GM19023 (cell line): ENCODE results near the gene NLRC4.
"Not testable (repeated sequence)": the region's sequence is repeated elsewhere in the genome, so short reads cannot be mapped to it uniquely, and the experiment has no call there.

ENCODE experiments used
- ATAC-seq: cut with Tn5 transposase; IDR thresholded peaks from one replicate; pipeline ENCODE4 v1.9.1; 2021; ENCODE audit warnings: mild to moderate bottlenecking, moderate library complexity; ENCODE audit not compliant: unreplicated experiment

The NLRC4 gene

DNA sequence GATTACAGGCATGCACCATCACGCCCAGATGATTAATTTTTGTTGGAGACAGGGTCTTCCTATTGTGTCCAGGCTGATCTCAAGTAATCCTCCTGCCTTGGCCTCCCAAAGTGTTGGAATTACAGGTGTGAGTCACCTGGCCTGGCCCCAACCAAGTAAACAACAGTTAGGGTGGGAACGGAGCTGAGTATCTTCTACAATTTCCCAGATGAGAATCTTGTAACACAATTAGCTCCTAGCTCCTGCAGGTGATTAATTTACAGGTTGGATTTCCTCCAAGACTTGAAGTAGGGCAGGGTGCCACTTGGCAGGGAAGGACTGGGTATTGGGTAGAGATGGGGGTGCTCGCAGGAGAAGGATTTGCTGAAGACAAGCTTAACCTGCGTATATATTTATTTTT is 17.8 kb downstream of the NLRC4 start:
- ATAC-seq = no peak

DNA sequence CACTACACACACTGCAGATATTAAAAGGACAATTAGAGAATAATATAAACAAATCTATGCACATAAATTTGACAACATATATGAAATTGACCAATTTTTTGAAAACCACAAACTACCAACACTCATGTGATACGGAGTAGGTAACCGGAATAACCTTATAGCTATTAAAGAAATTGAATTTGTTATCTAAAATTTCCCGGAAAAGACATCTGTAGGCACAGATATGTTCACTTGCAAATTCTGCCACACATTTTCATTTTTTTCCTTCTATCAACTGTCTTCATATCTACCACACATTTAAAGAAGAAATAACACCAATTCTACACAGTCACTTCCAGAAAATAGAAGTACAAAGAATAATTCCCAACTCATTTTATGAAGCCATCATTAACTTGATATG is 22.4 kb downstream of the NLRC4 start:
- ATAC-seq = no peak

DNA sequence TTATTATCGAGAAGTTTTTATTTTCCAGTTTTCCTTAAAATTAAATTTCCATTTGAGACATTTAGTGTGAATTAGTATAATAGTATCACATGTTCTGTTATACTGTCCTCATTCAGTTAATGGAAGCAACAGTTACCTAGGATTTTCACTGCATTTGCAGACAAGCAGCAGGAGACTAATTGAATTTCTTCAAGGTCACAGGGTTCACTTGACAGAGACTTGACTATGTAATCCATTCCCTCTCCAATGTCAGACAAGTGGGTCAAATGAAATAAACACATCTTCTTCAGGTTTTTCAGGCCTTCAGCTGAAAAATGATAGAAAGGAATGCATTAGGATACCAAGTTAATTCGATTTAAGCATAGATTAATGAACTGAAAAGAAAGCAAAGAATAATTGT is 26.7 kb downstream of the NLRC4 start:
- ATAC-seq = no peak

GRCh38 chr2:32237488-32237887 is 27.2 kb downstream of the NLRC4 start:
- ATAC-seq = no peak

DNA sequence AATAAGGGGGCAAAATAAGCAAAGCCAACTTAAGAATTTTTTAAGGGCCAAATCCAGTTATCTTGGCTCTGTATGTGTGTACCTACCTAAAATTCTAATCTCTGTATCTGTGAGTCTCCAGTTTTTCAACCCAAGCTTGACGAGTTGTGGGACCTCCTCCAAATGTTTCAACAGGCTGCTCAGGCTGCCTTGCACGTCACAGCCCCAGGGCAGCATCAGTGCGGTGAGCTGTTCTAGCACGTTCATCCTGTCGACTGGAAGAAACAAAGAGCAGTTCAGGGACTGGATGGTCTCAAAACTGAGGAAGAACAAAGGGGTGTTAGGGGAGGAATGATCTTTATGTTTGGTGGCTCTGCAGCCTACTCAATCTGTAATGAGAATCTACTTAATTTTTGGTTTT is 29.4 kb downstream of the NLRC4 start:
- ATAC-seq = no peak

- no peak for ATAC-seq
These were observed 32.7 kb downstream of the NLRC4 start for GRCh38 chr2:32231959-32232358.

- ATAC-seq = no peak
These were observed 35.1 kb downstream of the NLRC4 start for GRCh38 chr2:32229635-32230034.

DNA sequence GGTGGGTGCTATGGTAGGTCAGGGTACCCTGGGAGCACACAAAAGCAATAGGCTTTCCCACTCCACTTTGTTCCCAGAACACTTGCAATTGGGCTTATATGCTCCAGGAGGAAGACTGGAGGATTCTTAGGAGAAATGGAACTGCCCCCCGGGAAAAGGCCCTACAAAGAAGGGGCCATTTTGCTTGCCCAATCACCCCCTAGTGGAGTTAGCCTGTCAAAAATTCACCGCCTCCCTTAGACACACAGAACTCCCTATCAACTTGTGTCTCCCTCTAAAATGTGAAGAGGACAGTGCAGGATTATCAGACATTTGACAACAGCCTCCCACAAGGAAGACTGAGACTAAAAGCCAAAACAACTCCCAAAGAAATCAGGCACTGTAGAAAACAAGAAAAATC is 36.5 kb downstream of the NLRC4 start:
- ATAC-seq = no peak

DNA sequence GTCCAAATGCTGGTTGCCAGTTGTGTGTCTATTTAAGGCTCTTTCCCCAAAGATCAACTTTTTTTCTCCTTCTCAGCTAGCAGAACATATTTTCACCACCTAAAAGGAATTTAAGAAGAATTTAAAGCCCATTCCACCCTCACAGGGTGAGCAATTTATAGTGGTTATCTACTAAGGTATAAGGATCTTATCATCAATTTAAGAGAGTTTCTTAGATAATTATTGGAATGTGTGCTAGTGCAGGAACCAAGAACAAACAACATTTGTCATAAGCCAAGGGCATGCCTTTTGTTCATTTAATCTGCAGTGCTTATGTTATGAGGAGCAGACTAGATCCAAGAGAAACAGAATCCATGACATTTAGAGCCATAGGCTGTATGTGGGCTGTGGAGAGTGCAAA is 37.2 kb downstream of the NLRC4 start:
- ATAC-seq = no peak

GRCh38 chr2:32222966-32223365 is 41.7 kb downstream of the NLRC4 start:
- ATAC-seq = no peak

DNA sequence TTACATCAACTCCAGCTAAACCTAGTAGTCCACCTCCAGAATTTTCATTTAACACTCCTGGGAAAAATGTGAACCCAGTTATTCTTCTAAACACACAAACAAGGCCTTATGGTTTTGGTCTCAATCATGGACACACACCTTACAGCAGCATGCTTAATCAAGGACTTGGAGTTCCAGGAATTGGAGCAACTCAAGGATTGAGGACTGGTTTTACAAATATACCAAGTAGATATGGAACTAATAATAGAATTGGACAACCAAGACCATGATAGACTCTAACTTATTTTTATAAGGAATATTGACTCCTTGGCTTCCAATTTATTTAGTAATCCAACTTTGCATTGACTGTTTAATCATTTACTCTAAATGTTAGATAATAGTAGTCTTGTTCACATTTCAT is 44.2 kb downstream of the NLRC4 start:
- no peak for ATAC-seq

DNA sequence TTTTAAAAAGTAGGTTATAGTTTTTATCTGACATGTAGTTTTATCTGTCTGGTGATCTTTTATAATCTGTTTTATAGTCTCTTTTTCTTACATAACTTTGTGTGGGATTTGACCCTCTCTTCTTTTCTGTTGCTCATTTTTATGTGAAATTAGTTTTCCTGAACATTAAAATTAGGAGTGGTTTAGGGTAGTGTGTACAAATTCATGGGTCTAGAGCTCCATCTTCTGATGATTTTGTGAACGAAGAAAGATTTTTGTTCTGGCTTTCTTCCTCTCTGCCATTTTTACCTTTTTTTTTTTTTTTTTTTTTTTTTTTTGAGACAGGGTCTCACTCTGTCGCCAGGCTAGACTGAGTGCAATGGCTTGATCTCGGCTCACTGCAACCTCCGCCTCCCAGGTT is 52.4 kb downstream of the NLRC4 start:
- ATAC-seq = no peak

GRCh38 chr2:32210767-32211408 is 53.8 kb downstream of the NLRC4 start:
- ATAC-seq = no peak

GRCh38 chr2:32203428-32203827 is 61.3 kb downstream of the NLRC4 start:
- not testable (repeated sequence) for ATAC-seq

- no peak for ATAC-seq
These were observed 63.9 kb downstream of the NLRC4 start for GRCh38 chr2:32200814-32201213.

GRCh38 chr2:32192418-32192817 is 72.3 kb downstream of the NLRC4 start:
- ATAC-seq = no peak

GRCh38 chr2:32189011-32189410 is 75.7 kb downstream of the NLRC4 start:
- ATAC-seq = no peak

DNA sequence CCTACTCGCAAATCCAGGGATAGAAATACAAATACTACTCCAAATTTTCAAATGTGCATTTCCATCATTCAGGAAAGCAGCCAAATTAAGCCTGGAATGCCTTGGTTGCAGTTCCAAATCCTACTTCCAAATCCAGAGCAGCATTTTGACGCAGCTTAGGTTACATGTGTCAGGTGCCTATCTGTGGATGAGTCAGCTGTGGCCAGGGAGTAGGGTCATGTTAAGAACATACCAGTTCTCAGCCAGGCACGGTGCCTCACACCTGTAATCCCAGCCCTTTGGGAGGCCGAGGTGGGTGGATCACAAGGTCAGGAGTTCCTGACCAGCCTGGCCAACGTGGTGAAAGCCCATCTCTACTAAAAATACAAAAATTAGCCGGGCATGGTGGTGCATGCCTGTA is 82.0 kb downstream of the NLRC4 start:
- ATAC-seq = no peak
